AG09309 (cell line): ENCODE results near the gene AGAP3.

Source experiments
- DNase-seq: peaks from one replicate; pipeline ENCODE4 v3.0.0-alpha.2; 2010; ENCODE audit warnings: low read depth
- H3K4me3 ChIP-seq: 2 replicates; pipeline ENCODE4 v1.5.1; 2011; ENCODE audit warnings: mild to moderate bottlenecking, low read depth, low read length, moderate library complexity; ENCODE audit not compliant: control insufficient read depth
- CTCF ChIP-seq: IDR thresholded peaks from 2 replicates; pipeline ENCODE4 v1.5.1; 2011; ENCODE audit warnings: mild to moderate bottlenecking, low read depth, low read length, inconsistent platforms; ENCODE audit not compliant: insufficient read depth, control insufficient read depth; ENCODE audit errors: missing control alignments

AGAP3 gene

GRCh38 chr7:151139071-151139790 is 53.0 kb downstream of the AGAP3 start:
- no peak for TF ChIP-seq CTCF
- H3K4me3 ChIP-seq = no peak overlapping the region
- DNase-seq = no peak

GRCh38 chr7:151139791-151140190 is 53.5 kb downstream of the AGAP3 start:
- no peak for TF ChIP-seq CTCF
- DNase-seq = no peak

GRCh38 chr7:151140826-151141225 is 54.6 kb downstream of the AGAP3 start:
- no peak for TF ChIP-seq CTCF
- no peak for DNase-seq
- H3K4me3 ChIP-seq = no peak overlapping the region

More at GRCh38 chr7:151139791-151140190, 53.5 kb downstream of the AGAP3 start:
- H3K4me3 ChIP-seq = no peak overlapping the region

DNA sequence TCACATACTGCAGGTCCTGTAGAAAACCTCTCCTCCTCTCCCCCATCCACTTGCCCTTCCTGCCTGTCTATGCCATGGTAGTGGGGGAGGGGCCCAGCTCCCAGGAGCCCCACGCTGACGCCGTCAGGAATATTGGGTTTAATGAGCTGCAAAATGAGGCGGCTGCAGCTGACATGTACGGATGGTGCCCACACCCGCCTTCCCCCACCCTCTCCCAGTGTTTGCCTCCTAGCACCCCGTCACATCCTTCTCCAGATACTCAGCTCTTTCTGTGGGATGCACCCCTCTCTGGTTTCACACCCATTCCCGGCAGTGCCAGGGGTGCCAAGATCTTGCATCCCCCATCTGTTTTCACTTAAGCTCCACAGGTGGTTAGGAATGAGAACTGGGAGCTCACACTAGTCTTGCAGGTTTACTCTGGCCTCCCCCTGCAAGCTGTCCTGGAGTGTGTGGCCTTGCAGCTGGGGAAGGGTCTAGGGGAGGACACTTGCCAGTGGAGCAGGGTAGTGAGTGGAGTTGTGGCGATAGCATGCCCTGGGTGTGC is 55.1 kb downstream of the AGAP3 start:
- TF ChIP-seq CTCF = no peak
- no peak overlapping the region for H3K4me3 ChIP-seq
- no peak for DNase-seq

GRCh38 chr7:151141855-151142685 is 55.8 kb downstream of the AGAP3 start:
- TF ChIP-seq CTCF = no peak
- H3K4me3 ChIP-seq = no peak overlapping the region
- no peak for DNase-seq

GRCh38 chr7:151142686-151143040 is 56.4 kb downstream of the AGAP3 start:
- DNase-seq = no peak
- no peak overlapping the region for H3K4me3 ChIP-seq
- TF ChIP-seq CTCF = no peak
